GM19324 (cell line): ENCODE measurements around the gene SOHLH1.

Source experiments
- ATAC-seq: cut with Tn5 transposase; IDR thresholded peaks from one replicate; pipeline ENCODE4 v1.9.1; 2021; ENCODE audit warnings: mild to moderate bottlenecking, moderate library complexity; ENCODE audit not compliant: unreplicated experiment, low FRiP score

Gene SOHLH1

GRCh38 chr9:135732569-135733257, 33.4 kb upstream of the SOHLH1 start:
- ATAC-seq = no peak

GRCh38 chr9:135731454-135731853, 32.2 kb upstream of the SOHLH1 start:
- ATAC-seq = no peak

- ATAC-seq = no peak
Observed at GRCh38 chr9:135729480-135729879, 30.2 kb upstream of the SOHLH1 start.

- no peak for ATAC-seq
Observed at GRCh38 chr9:135728436-135729110, 29.3 kb upstream of the SOHLH1 start.

- no peak for ATAC-seq
Observed at GRCh38 chr9:135727257-135727875, 28.1 kb upstream of the SOHLH1 start.

- ATAC-seq = no peak
Observed at GRCh38 chr9:135726138-135726853, 27.0 kb upstream of the SOHLH1 start.

GRCh38 chr9:135724186-135724787, 25.0 kb upstream of the SOHLH1 start:
- ATAC-seq = no peak

GRCh38 chr9:135722365-135722764, 23.1 kb upstream of the SOHLH1 start:
- no peak for ATAC-seq

GRCh38 chr9:135719472-135719871, 20.2 kb upstream of the SOHLH1 start:
- ATAC-seq = no peak

- no peak for ATAC-seq
Observed at GRCh38 chr9:135718616-135719015, 19.3 kb upstream of the SOHLH1 start.

- ATAC-seq = no peak
Observed at GRCh38 chr9:135717410-135717809, 18.1 kb upstream of the SOHLH1 start.

GRCh38 chr9:135716045-135716444, 16.8 kb upstream of the SOHLH1 start:
- no peak for ATAC-seq

- no peak for ATAC-seq
Observed at GRCh38 chr9:135715056-135715595, 15.8 kb upstream of the SOHLH1 start.

GRCh38 chr9:135714242-135715055, 15.2 kb upstream of the SOHLH1 start:
- ATAC-seq = no peak

GRCh38 chr9:135712613-135713295, 13.5 kb upstream of the SOHLH1 start:
- no peak for ATAC-seq

GRCh38 chr9:135711881-135712280, 12.6 kb upstream of the SOHLH1 start:
- no peak for ATAC-seq

- ATAC-seq = no peak
Observed at GRCh38 chr9:135711391-135711790, 12.1 kb upstream of the SOHLH1 start.

- no peak for ATAC-seq
Observed at GRCh38 chr9:135708164-135708563, 8.9 kb upstream of the SOHLH1 start.
